Embryonic facial prominence (tissue), 1 donor: ENCODE data around the gene NPIPA8.
"Not testable (repeated sequence)": the region's sequence is repeated elsewhere in the genome, so short reads cannot be mapped to it uniquely, and the experiment has no call there.

Source experiments
- DNase-seq: peaks from one replicate; pipeline ENCODE4 v3.0.0-alpha.2; 2016; ENCODE audit errors: extremely low spot score

Gene NPIPA8

DNA sequence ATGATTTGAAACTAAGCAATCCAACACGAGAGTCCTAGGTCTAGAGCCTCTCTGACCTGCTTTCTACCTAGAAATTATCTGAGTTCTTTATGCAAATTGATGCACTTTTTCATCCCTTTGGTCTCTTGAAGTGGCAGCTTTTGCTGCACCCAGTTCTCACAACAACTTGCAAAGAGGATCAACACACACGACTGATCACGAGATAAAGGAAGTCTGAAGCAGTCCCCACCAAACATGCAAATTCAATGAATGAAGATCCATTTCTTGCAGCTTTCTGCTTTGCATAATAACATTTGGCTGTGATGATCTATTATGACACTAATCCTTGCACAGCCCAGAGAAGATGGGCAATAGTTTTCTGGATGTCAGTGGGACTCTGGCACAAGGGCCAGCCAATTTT is 56.2 kb downstream of the NPIPA8 start:
- not testable (repeated sequence) for DNase-seq

DNA sequence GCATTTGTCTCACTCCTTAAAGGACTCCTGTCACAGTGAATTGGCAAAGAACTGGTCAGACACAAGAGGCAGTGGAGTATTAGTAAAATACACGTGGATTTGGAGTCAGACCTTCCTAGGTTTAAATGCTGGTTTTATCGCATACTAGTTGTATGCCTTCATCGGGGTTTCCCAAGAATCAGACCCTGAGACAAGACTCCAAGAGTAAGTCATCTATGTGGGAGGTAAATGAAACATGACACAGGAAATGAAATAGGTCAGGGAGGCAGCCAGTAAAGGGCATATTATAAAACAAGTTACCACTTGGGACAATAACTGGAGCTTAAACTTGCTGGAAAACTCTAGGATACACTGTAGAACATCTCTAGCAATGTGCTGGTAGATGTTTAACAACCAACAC is 59.8 kb downstream of the NPIPA8 start:
- not testable (repeated sequence) for DNase-seq

DNA sequence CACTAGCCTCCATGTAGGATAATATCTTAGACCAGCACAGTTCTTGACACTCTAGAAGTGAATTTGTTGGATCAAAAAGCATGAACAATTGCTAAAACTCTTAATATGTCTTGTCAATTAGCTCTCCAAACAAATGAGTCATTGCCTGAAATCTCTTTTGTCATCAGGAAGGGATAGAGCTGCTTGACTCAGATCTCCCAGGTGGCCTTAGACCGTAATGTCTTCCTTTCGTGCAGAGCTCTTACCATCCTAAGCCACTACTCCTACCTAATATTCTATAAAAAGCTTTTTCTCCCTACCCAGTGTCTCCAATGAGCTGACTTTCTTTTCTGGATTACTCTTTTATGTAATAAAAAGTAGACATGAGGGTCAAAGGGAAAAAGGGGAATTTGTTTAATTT is 66.4 kb downstream of the NPIPA8 start:
- not testable (repeated sequence) for DNase-seq
